ENCODE measurements around the gene TOMM6. TPM values are rescaled to one million over a fixed set of nuclear protein-coding genes. Genes with fewer than 3 reads are reported as not detected.

Gene TOMM6
- total RNA-seq, 1 experiment from 2014 or later, result 239 TPM

- no peaks in the 10 kb centered on the region for H4K20me1 ChIP-seq (ENCODE audit: control insufficient read depth, insufficient read depth, insufficient read length)
- H3K56ac ChIP-seq (ENCODE audit: insufficient read length, low read depth, low read length), result no peak overlapping the region
- no peaks in the 10 kb centered on the region for H3K27me3 ChIP-seq (ENCODE audit: insufficient read depth, low read length)
- H2BK12ac ChIP-seq (ENCODE audit: insufficient read length, low read depth, low read length), result no peak overlapping the region
- no peaks in the 10 kb centered on the region for H3K4me1 ChIP-seq (ENCODE audit: insufficient read depth, low read length)
- Mint-ChIP-seq H3K4me1 (peaks cover 5% of the 10 kb centered on the region in 2 experiments; a peak in 2 of 4 replicates), H3K9me3 (no peaks in the 10 kb centered on the region; a peak in 1 of 5 replicates), H3K4me3 (no peak overlapping the region; a peak in 1 of 5 replicates), H3K36me3 (ENCODE audit: insufficient read depth in 1 of 3, low read depth in 3 of 3) (no peaks in the 10 kb centered on the region; a peak in 1 of 7 replicates), H3K27me3 (ENCODE audit: low read depth) (peaks cover 15% of the 10 kb centered on the region), H3K27ac (peak overlapping the region in 1 of 3 experiments; percentile 24; a peak in 1 of 7 replicates)
- WGBS (ENCODE audit: extremely low coverage, insufficient read length, low lambda C conversion rate), result no CpG with 5 or more reads among the region's 2 CpGs
- no peaks in the 10 kb centered on the region for H3K9me3 ChIP-seq (ENCODE audit: control insufficient read depth, low read depth, low read length)
- H3K79me1 ChIP-seq (ENCODE audit: insufficient read depth, low read depth, low read length, poor library complexity, severe bottlenecking), result no peaks in the 10 kb centered on the region
- H3K27ac ChIP-seq (ENCODE audit: insufficient read length, low read depth, low read length), result no peak overlapping the region
- H3K4me2 ChIP-seq (ENCODE audit: insufficient read depth, insufficient read length, low read length), result no peak overlapping the region
- H3K14ac ChIP-seq (ENCODE audit: insufficient read depth, low read length), result no peak overlapping the region
- no peak overlapping the region for H2AK5ac ChIP-seq (ENCODE audit: insufficient read length, low read length)
- no peak overlapping the region for H4K91ac ChIP-seq (ENCODE audit: insufficient read length, low read depth, low read length)
- no peak overlapping the region for H2AFZ ChIP-seq (ENCODE audit: low read length)
- no peaks in the 10 kb centered on the region for H3K23me2 ChIP-seq (ENCODE audit: insufficient read length, low read depth, low read length, poor library complexity, severe bottlenecking)
- H2BK5ac ChIP-seq (ENCODE audit: insufficient read length, low read length), result no peak overlapping the region
- no peak overlapping the region for H3K23ac ChIP-seq (ENCODE audit: insufficient read length, low read depth, low read length)
- no peak overlapping the region for H3K18ac ChIP-seq (ENCODE audit: insufficient read length, low read depth, low read length)
- no peak overlapping the region for H4K8ac ChIP-seq (replicated peaks; ENCODE audit: insufficient read length, low read depth, low read length)
- no peak overlapping the region for H3T11ph ChIP-seq (ENCODE audit: low read length)
- no peaks in the 10 kb centered on the region for H3K79me2 ChIP-seq (ENCODE audit: insufficient read depth, low read length)
- no peak for DNase-seq
- H2BK120ac ChIP-seq (ENCODE audit: low read depth, low read length, poor library complexity, severe bottlenecking), result no peak overlapping the region
- no peak overlapping the region for H3K4ac ChIP-seq (ENCODE audit: low read depth, low read length)
- H4K5ac ChIP-seq (ENCODE audit: insufficient read length, low read depth, low read length), result no peak overlapping the region
- no peak overlapping the region for H2BK15ac ChIP-seq (ENCODE audit: low read depth, low read length)
- H3K9ac ChIP-seq (ENCODE audit: extremely low read depth, insufficient read length, low read length), result no peak overlapping the region
- no peak for TF ChIP-seq CTCF (conservative IDR thresholded peaks at IDR 0.05)
- no peak overlapping the region for H2BK20ac ChIP-seq (ENCODE audit: low read depth, low read length, poor library complexity, severe bottlenecking)
These were observed 27.5 kb upstream of the TOMM6 start for GRCh38 chr6:41759905-41760579.
